HCT116 (cell line): ENCODE data around the gene DNAJC18. TPM values are rescaled to one million over a fixed set of nuclear protein-coding genes. Genes with fewer than 3 reads are reported as not detected.

Experiments used
- ATAC-seq: fragments of 200-7000 bp; cut with Tn5 transposase; 2 replicates; pipeline ENCODE4 v1.9.1; 2020; ENCODE audit warnings: mild to moderate bottlenecking, moderate library complexity
- BruUV-seq: library from RNA; stranded (reverse); fragments of 400-500 nt; replicated peaks from 2 replicates; lab custom pipeline; 2021; lab: Mats Ljungman, UMichigan
- CTCF ChIA-PET: fragments of 300-600 bp; sonication (Branson Sonifier 250); formaldehyde crosslinking; loops from one replicate; lab custom pipeline; 2021; ENCODE audit warnings: antibody characterized with exemption; lab: Charles Lee
- POLR2A ChIA-PET: fragments of 300-600, 350-600 bp; sonication (Branson Sonifier 250); formaldehyde crosslinking; loops from one replicate; lab custom pipeline; 2021; ENCODE audit warnings: antibody characterized with exemption; lab: Charles Lee
- RAD21 ChIA-PET, 2 experiments: fragments of 300-600 bp; sonication (Branson Sonifier 250); formaldehyde crosslinking; loops; one replicate each; lab custom pipeline; 2023; ENCODE audit warnings: low total read pairs in 2 of 2; ENCODE audit not compliant: uncharacterized antibody in 2 of 2, unreplicated experiment in 2 of 2, low non-redundant PET in 1 of 2; lab: Charles Lee
- DNase-seq: peaks from one replicate; pipeline ENCODE4 v3.0.0-alpha.2; 2010; ENCODE audit warnings: low read depth, low spot score
- H2AFZ ChIP-seq: fragments of 200-600 bp; shearing (Covaris generic), sonication (generic); 2 replicates; pipeline ENCODE4 v1.6.1; 2017; ENCODE audit warnings: low read depth, mixed run types, mixed read lengths, antibody characterized with exemption, low read length; ENCODE audit not compliant: poor library complexity, severe bottlenecking
- H3K27ac ChIP-seq: 2 replicates; pipeline ENCODE4 v1.5.1; 2012; ENCODE audit warnings: low read depth, low read length
- H3K27me3 ChIP-seq: fragments of 200-600 bp; sonication (generic); 2 replicates; pipeline ENCODE4 v1.6.1; 2016; ENCODE audit warnings: mixed run types, low read length, mixed read lengths; ENCODE audit not compliant: insufficient read depth
- H3K36me3 ChIP-seq, 2 experiments: fragments of 200-500 bp in 1 of 2; fragments of 200-600 bp in 1 of 2; sonication (Bioruptor generic) in 1 of 2; sonication (generic) in 1 of 2; 2 replicates each; pipeline versions ENCODE4 v1.5.1 to v1.6.1; 2014 to 2016; ENCODE audit warnings: low read length in 2 of 2, inconsistent platforms in 1 of 2, mixed read lengths in 1 of 2, mixed run types in 1 of 2; ENCODE audit not compliant: insufficient read depth in 2 of 2, control insufficient read depth in 1 of 2
- H3K4me1 ChIP-seq, 2 experiments: fragments of 200-600 bp in 1 of 2; sonication (generic) in 1 of 2; 2 replicates each; pipeline versions ENCODE4 v1.5.1 to v1.6.1; 2012 to 2017; ENCODE audit warnings: low read length in 2 of 2, inconsistent platforms in 1 of 2, mild to moderate bottlenecking in 1 of 2, mixed read lengths in 1 of 2, mixed run types in 1 of 2, moderate library complexity in 1 of 2; ENCODE audit not compliant: insufficient read depth in 2 of 2, control insufficient read depth in 1 of 2
- H3K4me2 ChIP-seq: fragments of 200-600 bp; sonication (generic); 2 replicates; pipeline ENCODE4 v1.6.1; 2017; ENCODE audit warnings: mixed run types, low read length, mixed read lengths
- H3K4me3 ChIP-seq, 2 experiments: fragments of 200-600 bp in 1 of 2; sonication (generic) in 1 of 2; replicated peaks in 1 of 2; 2 replicates each; pipeline ENCODE4 v1.5.1; 2011 to 2016; ENCODE audit warnings: low read length in 2 of 2, control low read depth in 1 of 2, low read depth in 1 of 2, mild to moderate bottlenecking in 1 of 2, mixed read lengths in 1 of 2, mixed run types in 1 of 2
- H3K79me2 ChIP-seq: fragments of 200-600 bp; sonication (generic); 2 replicates; pipeline ENCODE4 v1.6.1; 2017; ENCODE audit warnings: mild to moderate bottlenecking, mixed run types, low read length, moderate library complexity, mixed read lengths; ENCODE audit not compliant: insufficient read depth
- H3K9ac ChIP-seq: fragments of 200-600 bp; sonication (generic); 2 replicates; pipeline ENCODE4 v1.6.1; 2016; ENCODE audit warnings: low read length, mixed read lengths
- H3K9me2 ChIP-seq: fragments of 200-600 bp; sonication (generic), shearing (Covaris generic); 2 replicates; pipeline ENCODE4 v1.6.1; 2017; ENCODE audit warnings: mixed run types, mild to moderate bottlenecking, moderate library complexity; ENCODE audit not compliant: insufficient read depth
- H3K9me3 ChIP-seq, 2 experiments: fragments of 200-500 bp in 1 of 2; fragments of 200-600 bp in 1 of 2; sonication (Bioruptor generic) in 1 of 2; sonication (generic) in 1 of 2; 2 replicates each; pipeline ENCODE4 v1.6.1; 2014 to 2017; ENCODE audit warnings: low read length in 2 of 2, mixed read lengths in 2 of 2, inconsistent platforms in 1 of 2, low read depth in 1 of 2, mild to moderate bottlenecking in 1 of 2, mixed run types in 1 of 2, moderate library complexity in 1 of 2; ENCODE audit not compliant: control insufficient read depth in 1 of 2, insufficient read depth in 1 of 2
- H4K20me1 ChIP-seq: fragments of 200-600 bp; sonication (generic), shearing (Covaris generic); 2 replicates; pipeline ENCODE4 v1.6.1; 2017; ENCODE audit warnings: mixed run types, mild to moderate bottlenecking, moderate library complexity; ENCODE audit not compliant: insufficient read depth
- CBX3 ChIP-seq: IDR thresholded peaks from 2 replicates; pipeline ENCODE4 v1.6.1; 2012; ENCODE audit warnings: low read depth
- CEBPB ChIP-seq: IDR thresholded peaks from 2 replicates; pipeline ENCODE4 v1.6.1; 2012; ENCODE audit warnings: low read depth
- EGR1 ChIP-seq: IDR thresholded peaks from 2 replicates; pipeline ENCODE4 v1.6.1; 2012; ENCODE audit warnings: low read depth
- ELF1 ChIP-seq: IDR thresholded peaks from 2 replicates; pipeline ENCODE4 v1.6.1; 2012; ENCODE audit warnings: low read depth, borderline replicate concordance
- EZH2 ChIP-seq: fragments of 200-600 bp; sonication (generic); IDR thresholded peaks from 2 replicates; pipeline ENCODE4 v1.6.1; 2017; ENCODE audit warnings: antibody characterized with exemption, mixed run types
- FOSL1 ChIP-seq: IDR thresholded peaks from 2 replicates; pipeline ENCODE4 v1.6.1; 2012; ENCODE audit warnings: low read depth
- JUND ChIP-seq: IDR thresholded peaks from 2 replicates; pipeline ENCODE4 v1.6.1; 2012
- SP1 ChIP-seq: IDR thresholded peaks from 2 replicates; pipeline ENCODE4 v1.6.1; 2012; ENCODE audit warnings: low read depth
- TCF7L2 ChIP-seq: IDR thresholded peaks from 2 replicates; pipeline ENCODE4 v1.7.0; 2011; ENCODE audit warnings: borderline replicate concordance, inconsistent platforms; ENCODE audit not compliant: insufficient read depth, insufficient read length; ENCODE audit errors: extremely low read depth
- YY1 ChIP-seq: IDR thresholded peaks from 2 replicates; pipeline ENCODE4 v1.6.1; 2011; ENCODE audit warnings: low read length, low read depth, moderate library complexity, mild to moderate bottlenecking; ENCODE audit not compliant: insufficient replicate concordance; ENCODE audit errors: extremely low read depth
- ZFX ChIP-seq: fragments of 450-650 bp; IDR thresholded peaks from 2 replicates; pipeline ENCODE4 v1.6.1; 2017
- ZNF274 ChIP-seq: fragments of 200-500 bp; sonication (Bioruptor generic); IDR thresholded peaks from 2 replicates; pipeline ENCODE4 v1.6.1; 2014; ENCODE audit warnings: mild to moderate bottlenecking, low read depth, low read length, inconsistent platforms
- intact Hi-C: fragments of 100-400 bp; cut with micrococcal nuclease; formaldehyde crosslinking; loops from 2 replicates; pipeline ENCODE4 v1.10.0; 2022
- total RNA-seq: library from RNA; stranded (reverse); gene quantifications from one replicate; pipeline ENCODE4 v1.2.1, GENCODE V29; 2021; ENCODE audit not compliant: unreplicated experiment
- TF ChIP-seq, protein P1 (sequence below): IDR thresholded peaks from 2 replicates; pipeline ENCODE4 v1.6.1; 2011; ENCODE audit warnings: mild to moderate bottlenecking, low read length, moderate library complexity; ENCODE audit not compliant: insufficient replicate concordance; ENCODE audit errors: extremely low read depth
- TF ChIP-seq, protein P2 (sequence below): IDR thresholded peaks from 2 replicates; pipeline ENCODE4 v1.6.1; 2012
- TF ChIP-seq, protein P3 (sequence below), 3 experiments: fragments of 200-600 bp in 1 of 3; sonication (generic) in 1 of 3; IDR thresholded peaks in 2 of 3; conservative IDR thresholded peaks in 1 of 3; 2 replicates each; pipeline ENCODE4 v1.5.1; 2012 to 2017; ENCODE audit warnings: low read depth in 2 of 3, low read length in 2 of 3, antibody characterized with exemption in 1 of 3, borderline replicate concordance in 1 of 3, control low read depth in 1 of 3, mild to moderate bottlenecking in 1 of 3, mixed read lengths in 1 of 3, mixed run types in 1 of 3, moderate library complexity in 1 of 3; ENCODE audit not compliant: insufficient read depth in 1 of 3
- TF ChIP-seq, protein P4 (sequence below): IDR thresholded peaks from 2 replicates; pipeline ENCODE4 v1.6.1; 2012; ENCODE audit warnings: low read depth

The DNAJC18 gene
- total RNA-seq, 1 experiment from 2014 or later: 5.7 TPM

DNA sequence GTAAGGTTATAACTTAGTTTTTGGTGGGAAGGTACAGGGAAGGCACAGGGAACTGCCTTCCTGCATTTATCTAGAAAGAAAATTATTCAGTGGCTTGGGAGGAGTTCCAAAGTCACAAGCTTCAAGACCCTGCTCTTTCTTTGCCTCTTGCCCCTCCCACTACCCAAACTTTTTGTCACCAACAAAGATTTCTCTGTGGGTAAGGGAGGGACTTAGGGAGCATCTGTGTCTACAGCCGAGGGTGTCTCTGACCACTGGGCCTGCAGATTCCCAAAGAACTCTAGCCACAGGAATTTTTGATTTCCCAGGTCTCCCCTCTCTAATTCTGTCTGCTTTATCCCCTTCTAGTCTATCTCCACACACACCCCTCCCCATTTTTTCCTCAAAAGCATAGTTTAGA is 21.1 kb upstream of the DNAJC18 start (continued):
- TF ChIP-seq, protein P1, sequence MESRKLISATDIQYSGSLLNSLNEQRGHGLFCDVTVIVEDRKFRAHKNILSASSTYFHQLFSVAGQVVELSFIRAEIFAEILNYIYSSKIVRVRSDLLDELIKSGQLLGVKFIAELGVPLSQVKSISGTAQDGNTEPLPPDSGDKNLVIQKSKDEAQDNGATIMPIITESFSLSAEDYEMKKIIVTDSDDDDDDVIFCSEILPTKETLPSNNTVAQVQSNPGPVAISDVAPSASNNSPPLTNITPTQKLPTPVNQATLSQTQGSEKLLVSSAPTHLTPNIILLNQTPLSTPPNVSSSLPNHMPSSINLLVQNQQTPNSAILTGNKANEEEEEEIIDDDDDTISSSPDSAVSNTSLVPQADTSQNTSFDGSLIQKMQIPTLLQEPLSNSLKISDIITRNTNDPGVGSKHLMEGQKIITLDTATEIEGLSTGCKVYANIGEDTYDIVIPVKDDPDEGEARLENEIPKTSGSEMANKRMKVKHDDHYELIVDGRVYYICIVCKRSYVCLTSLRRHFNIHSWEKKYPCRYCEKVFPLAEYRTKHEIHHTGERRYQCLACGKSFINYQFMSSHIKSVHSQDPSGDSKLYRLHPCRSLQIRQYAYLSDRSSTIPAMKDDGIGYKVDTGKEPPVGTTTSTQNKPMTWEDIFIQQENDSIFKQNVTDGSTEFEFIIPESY: no peak
- no peak for TF ChIP-seq EGR1
- no peak for TF ChIP-seq SP1

DNA sequence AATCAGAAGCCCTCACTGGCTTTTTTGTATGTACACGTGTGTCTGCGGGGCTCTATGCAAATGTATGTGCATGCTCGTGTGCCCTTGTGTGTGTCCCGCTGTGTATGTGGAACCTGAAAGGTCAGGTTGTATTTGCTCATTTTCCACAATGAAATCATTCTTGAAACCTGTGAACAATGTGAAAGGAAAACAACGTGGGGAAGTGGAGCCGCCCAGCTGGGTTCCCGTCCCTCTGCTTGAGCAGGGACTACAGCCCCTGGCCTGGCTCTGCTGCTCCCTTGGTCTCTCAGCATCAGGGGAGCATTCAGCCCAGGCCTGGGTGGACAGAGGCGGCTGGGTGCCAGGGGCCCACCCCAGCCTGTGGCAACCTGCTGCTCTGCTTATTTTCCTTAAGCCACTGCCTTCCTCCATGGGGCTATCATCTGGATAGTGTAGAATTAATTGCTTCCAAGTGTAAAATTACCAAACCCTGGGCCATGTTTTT is 20.2 kb upstream of the DNAJC18 start:
- CTCF ChIA-PET: no interaction called here
- Histone ChIP-seq H3K4me1 (peaks cover 0 to 7% of the 10 kb centered on the region in 2 experiments; a peak in 1 of 4 replicates), H4K20me1 (no peaks in the 10 kb centered on the region), H3K9me3 (no peaks in the 10 kb centered on the region), H3K27me3 (no peaks in the 10 kb centered on the region), H3K79me2 (no peaks in the 10 kb centered on the region), H3K27ac (no peak overlapping the region), H3K4me3 (no peak overlapping the region), H2AFZ (no peak overlapping the region), H3K36me3 (no peaks in the 10 kb centered on the region), H3K9me2 (no peaks in the 10 kb centered on the region), H3K4me2 (no peak overlapping the region), H3K9ac (no peak overlapping the region)
- RAD21 ChIA-PET: no interaction called here
- POLR2A ChIA-PET: no interaction called here
- TF ChIP-seq, protein P2, sequence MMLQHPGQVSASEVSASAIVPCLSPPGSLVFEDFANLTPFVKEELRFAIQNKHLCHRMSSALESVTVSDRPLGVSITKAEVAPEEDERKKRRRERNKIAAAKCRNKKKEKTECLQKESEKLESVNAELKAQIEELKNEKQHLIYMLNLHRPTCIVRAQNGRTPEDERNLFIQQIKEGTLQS: no peak
- TF ChIP-seq JUND (no peak), ZNF274 (no peak), EZH2 (no peak), CBX3 (no peak), FOSL1 (no peak), ELF1 (no peak), ZFX (no peak), SP1 (no peak), YY1 (no peak), EGR1 (no peak), TCF7L2 (no peak), CEBPB (no peak)
- TF ChIP-seq, protein P3, sequence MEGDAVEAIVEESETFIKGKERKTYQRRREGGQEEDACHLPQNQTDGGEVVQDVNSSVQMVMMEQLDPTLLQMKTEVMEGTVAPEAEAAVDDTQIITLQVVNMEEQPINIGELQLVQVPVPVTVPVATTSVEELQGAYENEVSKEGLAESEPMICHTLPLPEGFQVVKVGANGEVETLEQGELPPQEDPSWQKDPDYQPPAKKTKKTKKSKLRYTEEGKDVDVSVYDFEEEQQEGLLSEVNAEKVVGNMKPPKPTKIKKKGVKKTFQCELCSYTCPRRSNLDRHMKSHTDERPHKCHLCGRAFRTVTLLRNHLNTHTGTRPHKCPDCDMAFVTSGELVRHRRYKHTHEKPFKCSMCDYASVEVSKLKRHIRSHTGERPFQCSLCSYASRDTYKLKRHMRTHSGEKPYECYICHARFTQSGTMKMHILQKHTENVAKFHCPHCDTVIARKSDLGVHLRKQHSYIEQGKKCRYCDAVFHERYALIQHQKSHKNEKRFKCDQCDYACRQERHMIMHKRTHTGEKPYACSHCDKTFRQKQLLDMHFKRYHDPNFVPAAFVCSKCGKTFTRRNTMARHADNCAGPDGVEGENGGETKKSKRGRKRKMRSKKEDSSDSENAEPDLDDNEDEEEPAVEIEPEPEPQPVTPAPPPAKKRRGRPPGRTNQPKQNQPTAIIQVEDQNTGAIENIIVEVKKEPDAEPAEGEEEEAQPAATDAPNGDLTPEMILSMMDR (IDR thresholded peaks at IDR 0.05 in 2 of 3, conservative IDR thresholded peaks at IDR 0.05 in 1 of 3; ENCODE audit: borderline replicate concordance in 1 of 3, insufficient read depth in 1 of 3, low read depth in 2 of 3, low read length in 2 of 3): no peak
- TF ChIP-seq, protein P4, sequence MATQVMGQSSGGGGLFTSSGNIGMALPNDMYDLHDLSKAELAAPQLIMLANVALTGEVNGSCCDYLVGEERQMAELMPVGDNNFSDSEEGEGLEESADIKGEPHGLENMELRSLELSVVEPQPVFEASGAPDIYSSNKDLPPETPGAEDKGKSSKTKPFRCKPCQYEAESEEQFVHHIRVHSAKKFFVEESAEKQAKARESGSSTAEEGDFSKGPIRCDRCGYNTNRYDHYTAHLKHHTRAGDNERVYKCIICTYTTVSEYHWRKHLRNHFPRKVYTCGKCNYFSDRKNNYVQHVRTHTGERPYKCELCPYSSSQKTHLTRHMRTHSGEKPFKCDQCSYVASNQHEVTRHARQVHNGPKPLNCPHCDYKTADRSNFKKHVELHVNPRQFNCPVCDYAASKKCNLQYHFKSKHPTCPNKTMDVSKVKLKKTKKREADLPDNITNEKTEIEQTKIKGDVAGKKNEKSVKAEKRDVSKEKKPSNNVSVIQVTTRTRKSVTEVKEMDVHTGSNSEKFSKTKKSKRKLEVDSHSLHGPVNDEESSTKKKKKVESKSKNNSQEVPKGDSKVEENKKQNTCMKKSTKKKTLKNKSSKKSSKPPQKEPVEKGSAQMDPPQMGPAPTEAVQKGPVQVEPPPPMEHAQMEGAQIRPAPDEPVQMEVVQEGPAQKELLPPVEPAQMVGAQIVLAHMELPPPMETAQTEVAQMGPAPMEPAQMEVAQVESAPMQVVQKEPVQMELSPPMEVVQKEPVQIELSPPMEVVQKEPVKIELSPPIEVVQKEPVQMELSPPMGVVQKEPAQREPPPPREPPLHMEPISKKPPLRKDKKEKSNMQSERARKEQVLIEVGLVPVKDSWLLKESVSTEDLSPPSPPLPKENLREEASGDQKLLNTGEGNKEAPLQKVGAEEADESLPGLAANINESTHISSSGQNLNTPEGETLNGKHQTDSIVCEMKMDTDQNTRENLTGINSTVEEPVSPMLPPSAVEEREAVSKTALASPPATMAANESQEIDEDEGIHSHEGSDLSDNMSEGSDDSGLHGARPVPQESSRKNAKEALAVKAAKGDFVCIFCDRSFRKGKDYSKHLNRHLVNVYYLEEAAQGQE: no peak
- ATAC-seq: no peak
- intact Hi-C loops: no loop called here
- no peak for DNase-seq
- no TSS peak for BruUV-seq
